Activated CD8-positive, alpha-beta memory T cell treated with anti-CD3 and anti-CD28 coated beads, Interleukin-2, amount 50 U/mL, for 48 hours (primary cell): ENCODE data around the gene ANKRD6.

Experiments
- DNase-seq: peaks from one replicate; pipeline ENCODE4 v3.0.0-alpha.2; 2020

Gene ANKRD6

DNA sequence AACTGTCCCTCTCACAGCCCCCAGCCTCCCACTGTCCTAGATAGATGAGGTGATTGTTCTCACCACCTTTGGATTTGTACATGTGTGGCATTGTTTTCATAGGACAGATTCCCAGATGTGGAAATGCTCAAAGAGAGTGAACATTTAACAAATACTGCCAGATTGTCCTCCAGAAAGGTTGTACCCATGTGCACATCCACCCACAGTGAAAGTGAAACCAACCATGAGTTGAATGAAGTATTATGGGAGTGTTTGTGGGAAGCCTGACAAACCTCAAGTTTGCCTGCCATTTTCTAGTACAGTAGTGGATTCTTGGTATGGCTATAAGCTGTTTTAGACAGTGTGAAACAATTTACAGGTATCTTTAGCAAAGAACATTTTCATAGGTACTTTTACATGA lies 42.7 kb downstream of the ANKRD6 start:
- DNase-seq = no peak

GRCh38 chr6:89479897-89480296 lies 46.9 kb downstream of the ANKRD6 start:
- no peak for DNase-seq

DNA sequence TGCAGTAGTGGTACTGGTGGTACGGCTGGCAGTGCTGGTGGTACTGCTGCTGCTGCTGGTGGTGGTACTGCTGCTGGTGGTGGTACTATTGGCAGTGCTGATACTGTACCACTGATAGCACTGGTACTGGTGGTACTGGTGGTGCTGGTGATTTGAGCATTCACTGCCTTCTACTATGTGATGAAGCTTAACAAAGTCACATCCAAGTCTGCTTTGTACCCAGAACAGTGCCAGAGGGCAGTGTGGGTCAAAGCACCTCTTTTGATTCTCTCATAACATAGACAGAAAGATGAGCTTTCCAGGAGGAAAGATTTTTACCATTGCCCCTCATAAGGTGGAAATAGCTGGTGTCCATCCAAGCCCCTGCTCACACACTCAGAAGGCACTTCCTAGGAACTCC lies 48.7 kb downstream of the ANKRD6 start:
- DNase-seq = no peak

DNA sequence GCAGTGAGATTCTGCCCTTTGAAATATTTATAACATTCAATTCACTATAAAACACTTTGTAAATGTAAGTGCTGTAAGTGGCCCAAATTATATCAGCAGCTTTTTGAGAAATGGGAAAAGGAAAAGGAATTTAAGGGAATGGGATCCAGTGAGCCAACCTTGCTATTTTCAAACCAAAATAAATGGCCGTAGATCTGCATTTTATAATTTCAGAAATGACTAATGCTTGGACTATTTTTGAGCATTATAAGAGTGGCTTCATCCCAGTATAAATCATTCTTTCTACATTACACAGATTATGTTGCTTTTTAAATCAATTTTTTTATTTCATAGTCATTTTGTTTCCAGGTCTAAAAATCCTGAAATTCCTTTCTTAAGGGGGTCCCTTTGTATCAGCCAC lies 49.2 kb downstream of the ANKRD6 start:
- DNase-seq = no peak

GRCh38 chr6:89483111-89483720 lies 50.3 kb downstream of the ANKRD6 start:
- no peak for DNase-seq

DNA sequence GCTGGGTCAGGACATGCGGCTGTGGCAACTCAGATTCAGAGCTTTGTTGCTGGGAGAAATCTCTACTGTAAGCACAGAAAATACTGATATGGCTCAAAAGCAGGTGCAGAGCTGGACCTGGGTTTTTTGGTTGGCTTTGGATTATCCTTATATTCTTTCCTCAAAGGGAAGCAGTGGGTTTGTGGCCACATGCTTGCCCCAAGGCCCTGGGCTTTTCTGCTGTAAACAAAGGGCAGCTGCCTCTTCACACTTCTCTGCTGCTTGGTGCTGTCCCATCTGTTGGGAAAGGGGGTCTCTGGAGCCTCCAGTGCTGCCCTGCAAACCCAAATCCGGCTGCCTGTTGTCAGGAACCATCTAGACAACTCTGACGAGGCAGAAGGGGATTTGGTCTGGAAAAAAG lies 52.4 kb downstream of the ANKRD6 start:
- no peak for DNase-seq

- no peak for DNase-seq
These were observed 54.9 kb downstream of the ANKRD6 start for GRCh38 chr6:89487864-89488263.

DNA sequence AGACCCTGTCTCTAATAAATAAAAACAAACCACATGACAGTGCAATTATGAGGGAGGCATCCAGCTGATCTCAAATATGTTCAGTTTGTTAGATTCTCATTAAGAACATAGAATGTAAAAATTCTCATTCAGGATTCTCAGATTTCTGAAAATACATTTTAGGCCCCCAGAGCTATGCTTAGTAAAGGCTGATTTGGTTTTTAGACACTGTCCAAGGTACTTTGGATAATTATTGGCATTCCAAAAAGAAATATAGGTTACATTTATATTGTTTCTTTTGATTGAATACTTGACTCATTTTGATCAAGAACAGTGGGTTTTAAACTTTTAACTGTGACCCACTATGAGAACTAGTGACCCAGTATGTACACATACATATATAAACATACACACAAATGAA lies 55.5 kb downstream of the ANKRD6 start:
- DNase-seq = no peak

DNA sequence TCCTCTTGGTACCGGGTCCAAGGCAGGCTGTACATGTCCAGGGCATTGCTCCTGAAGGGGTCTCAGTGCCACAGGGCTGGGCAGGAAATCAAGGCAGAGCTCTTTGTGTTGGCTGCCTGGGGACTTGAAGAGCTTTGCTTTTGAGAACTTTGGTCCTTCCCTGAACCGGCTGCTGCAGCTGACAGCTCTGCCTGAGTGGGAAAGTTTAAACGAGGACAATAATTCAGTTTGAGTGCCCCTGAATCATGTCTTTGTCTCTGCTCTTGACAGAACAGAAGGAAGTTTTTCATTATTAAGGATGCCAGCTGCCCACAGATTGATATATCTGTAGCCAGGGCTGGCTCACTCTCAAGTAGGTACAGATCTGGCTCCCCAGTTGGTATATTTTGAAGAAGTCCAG lies 56.1 kb downstream of the ANKRD6 start:
- no peak for DNase-seq

DNA sequence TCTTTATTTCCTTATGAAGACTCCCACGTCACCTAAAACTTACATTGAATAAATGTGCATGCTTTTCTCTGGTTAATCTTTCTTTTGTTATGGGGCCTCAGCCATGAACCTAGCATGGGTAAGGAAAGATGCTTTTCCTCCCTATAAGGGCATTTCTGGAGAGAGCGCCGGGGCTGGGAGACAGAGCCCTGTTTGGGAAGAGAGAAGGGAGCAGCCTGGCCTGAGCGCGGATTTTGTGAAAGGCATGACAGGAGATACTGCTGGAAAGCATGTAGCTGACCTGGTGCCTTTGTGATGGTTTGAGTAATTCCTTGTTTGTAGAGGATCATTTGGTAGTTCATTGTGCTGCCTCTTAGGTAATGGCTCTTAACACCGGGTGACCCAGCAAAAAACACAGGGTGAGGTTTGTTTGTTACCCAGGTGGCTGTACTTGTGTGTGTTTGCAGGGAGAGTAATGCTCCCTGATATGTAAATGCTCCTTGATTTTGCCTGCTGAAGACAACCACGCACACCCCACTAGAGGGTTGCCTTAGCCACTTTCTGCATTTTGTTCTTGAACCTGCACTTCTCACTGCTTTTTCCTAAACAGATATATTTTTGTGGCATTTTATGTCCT lies 59.2 kb downstream of the ANKRD6 start:
- DNase-seq = no peak

- DNase-seq = no peak
These were observed 61.3 kb downstream of the ANKRD6 start for GRCh38 chr6:89494131-89494793.

- DNase-seq = no peak
These were observed 63.1 kb downstream of the ANKRD6 start for GRCh38 chr6:89495961-89496535.

- DNase-seq = no peak
These were observed 67.7 kb downstream of the ANKRD6 start for GRCh38 chr6:89500611-89501010.

DNA sequence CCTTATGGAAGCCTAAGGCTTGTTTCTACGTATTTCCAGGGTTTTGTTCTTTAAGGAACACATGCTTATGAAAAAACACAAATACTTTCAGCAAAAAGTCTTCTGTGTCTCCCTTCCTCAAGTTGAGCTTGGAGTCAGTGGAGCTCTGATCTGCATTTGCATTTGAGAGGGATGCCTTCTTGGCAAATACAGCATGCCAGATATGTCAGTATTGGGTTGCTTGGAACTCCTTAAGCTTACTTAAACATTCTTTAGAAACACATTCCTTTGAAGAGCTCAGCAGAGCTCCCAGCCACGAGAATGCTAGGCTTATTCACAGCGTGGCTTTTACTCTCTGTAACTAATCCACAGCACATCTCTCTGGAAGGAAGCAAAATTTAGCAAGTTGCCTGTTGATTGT lies 68.3 kb downstream of the ANKRD6 start:
- no peak for DNase-seq

DNA sequence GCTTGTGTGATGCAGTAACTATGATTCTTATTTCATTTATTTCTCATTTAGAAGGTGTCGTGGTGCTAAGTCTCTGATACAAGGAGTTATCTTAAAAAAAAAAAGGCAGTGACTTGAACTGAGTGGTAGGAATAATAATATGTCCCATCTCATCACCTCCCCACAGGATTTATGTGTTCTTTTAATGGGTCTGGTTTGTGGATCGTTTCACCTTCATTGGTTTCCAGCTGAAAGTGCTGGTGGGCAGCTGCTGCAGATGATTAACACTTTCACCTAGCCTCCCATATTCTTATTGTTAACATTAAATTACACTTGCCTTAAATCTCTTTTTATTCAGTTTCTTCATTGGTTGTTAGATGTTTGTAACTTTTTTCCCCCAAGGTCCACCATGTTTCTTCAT lies 68.8 kb downstream of the ANKRD6 start:
- no peak for DNase-seq

- no peak for DNase-seq
These were observed 70.7 kb downstream of the ANKRD6 start for GRCh38 chr6:89503641-89504040.

- no peak for DNase-seq
These were observed 72.9 kb downstream of the ANKRD6 start for GRCh38 chr6:89505847-89506246.

GRCh38 chr6:89506716-89507617 lies 74.0 kb downstream of the ANKRD6 start:
- no peak for DNase-seq

GRCh38 chr6:89508755-89509563 lies 76.0 kb downstream of the ANKRD6 start:
- no peak for DNase-seq

DNA sequence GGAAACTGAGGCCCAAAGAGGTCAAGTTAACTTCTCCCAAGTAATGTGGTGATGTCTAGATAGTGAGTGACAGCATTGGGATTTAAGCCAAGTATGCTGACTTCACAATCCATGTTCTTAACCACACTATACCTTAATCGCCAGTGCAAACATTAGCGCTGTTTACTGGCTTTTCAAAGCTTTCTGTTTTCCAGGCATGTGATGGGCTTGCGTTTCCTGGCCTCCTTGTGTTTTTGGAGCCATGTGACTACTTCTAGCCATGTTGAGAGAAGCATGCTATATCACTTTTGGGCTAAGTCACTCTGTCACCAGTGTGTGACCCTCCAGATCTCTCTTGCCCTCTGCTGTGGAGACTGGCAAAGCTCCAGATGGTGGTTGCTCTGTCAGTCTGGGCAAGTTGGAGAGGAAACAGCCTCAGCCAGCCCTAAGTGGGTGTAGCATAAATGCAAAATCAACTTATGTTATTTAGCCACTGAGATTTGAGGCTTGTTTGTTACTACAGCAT lies 76.9 kb downstream of the ANKRD6 start:
- no peak for DNase-seq

GRCh38 chr6:89510393-89510792 lies 77.4 kb downstream of the ANKRD6 start:
- no peak for DNase-seq
